ENCODE measurements around the gene AFAP1L1. TPM values are rescaled to one million over a fixed set of nuclear protein-coding genes. Genes with fewer than 3 reads are reported as not detected.

Gene AFAP1L1
- total and polyA plus RNA-seq, 10 of the 15 experiments (the other 5 are each of a cell fraction or from before 2014, with no cell fraction given) = 0.11 TPM; not detected in 9

DNA sequence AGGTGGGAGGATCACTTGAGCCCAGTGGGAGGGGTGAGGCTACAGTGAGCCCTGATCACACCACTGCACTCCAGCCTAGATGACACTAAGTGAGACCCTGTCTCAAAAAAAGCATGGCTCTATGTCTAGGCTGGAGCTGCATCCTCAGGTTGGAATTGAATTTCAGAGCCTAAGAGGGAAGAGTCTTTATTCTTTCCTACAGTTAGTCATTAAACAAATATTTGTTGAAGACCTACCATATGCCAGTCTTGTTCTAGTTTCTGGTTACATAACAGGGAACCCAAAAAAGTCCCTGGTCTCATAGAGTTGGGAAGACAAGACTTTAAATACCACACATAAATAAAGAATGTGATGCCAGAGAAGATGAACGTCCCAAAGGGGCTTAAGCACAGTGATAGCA is 66.7 kb downstream of the AFAP1L1 start:
- 0% methylated on average over 1 of the region's 1 CpG for WGBS (ENCODE audit: insufficient coverage, insufficient replicate concordance, low lambda C conversion rate, missing lambda C conversion rate)
- Histone ChIP-seq H2AFZ (ENCODE audit: control insufficient read depth, low read depth, low read length) (no peak overlapping the region), H3K4me2 (ENCODE audit: control insufficient read depth, insufficient read depth) (no peak overlapping the region), H3K4me3 (no peak overlapping the region), H4K20me1 (ENCODE audit: control insufficient read depth, insufficient read depth) (no peaks in the 10 kb centered on the region), H3K27me3 (replicated peaks in 1 of 2; ENCODE audit: control insufficient read depth in 2 of 2, insufficient read depth in 2 of 2, low read length in 1 of 2) (no peaks in the 10 kb centered on the region; a peak in 1 of 4 replicates), H3K4me1 (ENCODE audit: control insufficient read depth, insufficient read depth, low read length) (no peaks in the 10 kb centered on the region), H3K36me3 (ENCODE audit: control insufficient read depth in 2 of 2, insufficient read depth in 2 of 2, low read length in 1 of 2) (no peaks in the 10 kb centered on the region), H3K27ac (ENCODE audit: control insufficient read depth, insufficient read depth) (no peak overlapping the region), H3K79me2 (ENCODE audit: control insufficient read depth, insufficient read depth, low read length) (no peaks in the 10 kb centered on the region), H3K9ac (ENCODE audit: control insufficient read depth, insufficient read depth, low read length) (no peak overlapping the region), H3K9me3 (replicated peaks; ENCODE audit: control insufficient read depth, insufficient read depth, low read length) (no peaks in the 10 kb centered on the region)
- no TSS peak for BruUV-seq (replicated peaks)
- intact Hi-C loops (cut with micrococcal nuclease; ENCODE audit: unreplicated experiment) = no loop called here
- FAIRE-seq (no peak), DNase-seq (ENCODE audit: low read depth, low spot score) (no peak), ATAC-seq (no peak)
- CTCF ChIA-PET = interaction anchor here (0.8 to 0.9 kb wide), 2 partner anchors 21 to 29 kb away, joined by 3 read pairs; no protein-coding TSS in a partner anchor
- in situ Hi-C loops (cut with MboI) = no loop called here
- SMC1A ChIA-PET (ENCODE audit: uncharacterized antibody, unreplicated experiment) = no interaction called here
- RAD21 ChIA-PET (ENCODE audit: unreplicated experiment) = no interaction called here
- POLR2A ChIA-PET = interaction anchor here (0.6 kb wide), 1 partner anchor 211 kb away, joined by 3 read pairs; no protein-coding TSS in a partner anchor
- TF ChIP-seq NFIC (IDR thresholded peaks at IDR 0.05; ENCODE audit: low read depth, low read length) (no peak), HDGF (IDR thresholded peaks at IDR 0.05) (no peak), EP300 (IDR thresholded peaks at IDR 0.05; ENCODE audit: borderline replicate concordance in 1 of 2, control insufficient read depth in 1 of 2, low read depth in 2 of 2, low read length in 2 of 2) (no peak), TCF3 (IDR thresholded peaks at IDR 0.05; ENCODE audit: borderline replicate concordance, insufficient read depth, low read depth, low read length) (no peak), CHD1 (IDR thresholded peaks at IDR 0.05; ENCODE audit: low read depth, low read length) (no peak), PAX8 (IDR thresholded peaks at IDR 0.05) (no peak), RUNX3 (IDR thresholded peaks at IDR 0.05; ENCODE audit: low read length) (no peak)
- TF ChIP-seq, protein P1, sequence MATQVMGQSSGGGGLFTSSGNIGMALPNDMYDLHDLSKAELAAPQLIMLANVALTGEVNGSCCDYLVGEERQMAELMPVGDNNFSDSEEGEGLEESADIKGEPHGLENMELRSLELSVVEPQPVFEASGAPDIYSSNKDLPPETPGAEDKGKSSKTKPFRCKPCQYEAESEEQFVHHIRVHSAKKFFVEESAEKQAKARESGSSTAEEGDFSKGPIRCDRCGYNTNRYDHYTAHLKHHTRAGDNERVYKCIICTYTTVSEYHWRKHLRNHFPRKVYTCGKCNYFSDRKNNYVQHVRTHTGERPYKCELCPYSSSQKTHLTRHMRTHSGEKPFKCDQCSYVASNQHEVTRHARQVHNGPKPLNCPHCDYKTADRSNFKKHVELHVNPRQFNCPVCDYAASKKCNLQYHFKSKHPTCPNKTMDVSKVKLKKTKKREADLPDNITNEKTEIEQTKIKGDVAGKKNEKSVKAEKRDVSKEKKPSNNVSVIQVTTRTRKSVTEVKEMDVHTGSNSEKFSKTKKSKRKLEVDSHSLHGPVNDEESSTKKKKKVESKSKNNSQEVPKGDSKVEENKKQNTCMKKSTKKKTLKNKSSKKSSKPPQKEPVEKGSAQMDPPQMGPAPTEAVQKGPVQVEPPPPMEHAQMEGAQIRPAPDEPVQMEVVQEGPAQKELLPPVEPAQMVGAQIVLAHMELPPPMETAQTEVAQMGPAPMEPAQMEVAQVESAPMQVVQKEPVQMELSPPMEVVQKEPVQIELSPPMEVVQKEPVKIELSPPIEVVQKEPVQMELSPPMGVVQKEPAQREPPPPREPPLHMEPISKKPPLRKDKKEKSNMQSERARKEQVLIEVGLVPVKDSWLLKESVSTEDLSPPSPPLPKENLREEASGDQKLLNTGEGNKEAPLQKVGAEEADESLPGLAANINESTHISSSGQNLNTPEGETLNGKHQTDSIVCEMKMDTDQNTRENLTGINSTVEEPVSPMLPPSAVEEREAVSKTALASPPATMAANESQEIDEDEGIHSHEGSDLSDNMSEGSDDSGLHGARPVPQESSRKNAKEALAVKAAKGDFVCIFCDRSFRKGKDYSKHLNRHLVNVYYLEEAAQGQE (IDR thresholded peaks at IDR 0.05; ENCODE audit: low read depth, low read length) = no peak

Data from GM12878 (cell line).